Prostate gland (tissue), 2 donors: ENCODE data around the gene PNMT. TPM values are rescaled to one million over a fixed set of nuclear protein-coding genes. Genes with fewer than 3 reads are reported as not detected.
A peak's percentile ranks its signal among the peaks of the same experiment; 100 is the strongest.

Experiments
- DNase-seq: peaks from one replicate; pipeline ENCODE4 v3.0.0-alpha.2; 2019; ENCODE audit warnings: low spot score
- H3K27ac ChIP-seq, 2 donors: fragments of 200-600 bp; sonication (generic); 2 replicates each; pipeline ENCODE4 v1.5.1; 2017 to 2019
- H3K27me3 ChIP-seq: fragments of 200-600 bp; sonication (generic); replicated peaks from 2 replicates; pipeline ENCODE4 v1.5.1; 2019; ENCODE audit not compliant: insufficient read depth
- H3K36me3 ChIP-seq, 2 donors: fragments of 200-600 bp; sonication (generic); 1 replicate in 1 of 2; 2 replicates in 1 of 2; pipeline versions ENCODE4 v1.5.1 to v1.8.1; 2017 to 2019
- H3K4me1 ChIP-seq: fragments of 200-600 bp; sonication (generic); replicated peaks from 2 replicates; pipeline ENCODE4 v1.5.1; 2019
- H3K4me3 ChIP-seq, 2 donors: fragments of 200-600 bp; sonication (generic); 2 replicates each; pipeline ENCODE4 v1.5.1; 2017 to 2019
- H3K9me3 ChIP-seq: fragments of 200-600 bp; sonication (generic); 2 replicates; pipeline ENCODE4 v1.5.1; 2017
- CTCF ChIP-seq, 4 experiments: fragments of 200-600 bp in 2 of 4; fragments of 450-650 bp in 2 of 4; sonication (generic) in 2 of 4; IDR thresholded peaks; 1 replicate in 3 of 4; 2 replicates in 1 of 4; pipeline ENCODE4 v1.5.1; 2016 to 2019; ENCODE audit warnings: antibody characterized with exemption in 4 of 4, mild to moderate bottlenecking in 2 of 4, moderate library complexity in 2 of 4
- POLR2A ChIP-seq: fragments of 450-650 bp; IDR thresholded peaks from one replicate; pipeline ENCODE4 v1.6.1; 2016; ENCODE audit warnings: antibody characterized with exemption, mild to moderate bottlenecking
- POLR2AphosphoS5 ChIP-seq: sonication (generic); formaldehyde crosslinking; IDR thresholded peaks from one replicate; pipeline ENCODE4 v1.6.1; 2017; ENCODE audit warnings: antibody characterized with exemption
- WGBS: methylation state at CpG from one replicate; pipeline ENCODE4 v1.1.5; 2018; 5-methylcytosine and 5-hydroxymethylcytosine counted together
- intact Hi-C: fragments of 100-400 bp; cut with DNase I; formaldehyde crosslinking; loops from one replicate; pipeline ENCODE4 v1.14.2; 2022
- total RNA-seq, 2 donors: library from RNA; depleted of rRNA; stranded (reverse); fragments of >200 nt; gene quantifications; one replicate each; pipeline ENCODE4 v1.1.0, GENCODE V29; 2016

The PNMT gene
- total RNA-seq, 2 donors from 2014 or later, result 2.7 to 5.8 TPM

DNA sequence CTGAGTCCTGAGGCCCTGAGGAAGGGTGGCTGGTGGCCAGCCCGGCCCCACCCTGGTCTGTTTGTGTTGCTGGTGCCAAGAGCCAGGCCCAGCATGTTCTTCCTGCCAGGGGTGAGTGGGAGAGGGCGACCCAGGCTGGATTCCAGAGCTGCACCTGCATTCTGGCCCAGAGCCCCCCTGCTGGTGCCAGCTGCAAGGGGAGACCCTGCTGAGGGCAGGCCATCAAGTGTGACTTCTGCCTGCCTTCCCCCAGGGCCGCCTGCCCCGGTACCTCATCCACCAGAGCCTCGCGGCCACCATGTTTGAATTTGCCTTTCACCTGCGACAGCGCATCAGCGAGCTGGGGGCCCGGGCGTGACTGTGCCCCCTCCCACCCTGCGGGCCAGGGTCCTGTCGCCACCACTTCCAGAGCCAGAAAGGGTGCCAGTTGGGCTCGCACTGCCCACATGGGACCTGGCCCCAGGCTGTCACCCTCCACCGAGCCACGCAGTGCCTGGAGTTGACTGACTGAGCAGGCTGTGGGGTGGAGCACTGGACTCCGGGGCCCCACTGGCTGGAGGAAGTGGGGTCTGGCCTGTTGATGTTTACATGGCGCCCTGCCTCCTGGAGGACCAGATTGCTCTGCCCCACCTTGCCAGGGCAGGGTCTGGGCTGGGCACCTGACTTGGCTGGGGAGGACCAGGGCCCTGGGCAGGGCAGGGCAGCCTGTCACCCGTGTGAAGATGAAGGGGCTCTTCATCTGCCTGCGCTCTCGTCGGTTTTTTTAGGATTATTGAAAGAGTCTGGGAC, 5.5 kb upstream of the PNMT start:
- Histone ChIP-seq H3K27ac (peak overlapping the region; percentile 27 to 29), H3K4me3 (no peak overlapping the region), H3K9me3 (no peaks in the 10 kb centered on the region), H3K27me3 (no peaks in the 10 kb centered on the region), H3K36me3 (no peaks in the 10 kb centered on the region), H3K4me1 (peaks cover 13% of the 10 kb centered on the region)
- 81% methylated on average over 22 of the region's 22 CpGs for WGBS
- no peak for TF ChIP-seq POLR2A
- no peak for TF ChIP-seq POLR2AphosphoS5
- TF ChIP-seq CTCF (IDR thresholded peaks at IDR 0.05), result no peak
- DNase-seq, result peak; percentile 40
- intact Hi-C loops, result no loop called here

DNA sequence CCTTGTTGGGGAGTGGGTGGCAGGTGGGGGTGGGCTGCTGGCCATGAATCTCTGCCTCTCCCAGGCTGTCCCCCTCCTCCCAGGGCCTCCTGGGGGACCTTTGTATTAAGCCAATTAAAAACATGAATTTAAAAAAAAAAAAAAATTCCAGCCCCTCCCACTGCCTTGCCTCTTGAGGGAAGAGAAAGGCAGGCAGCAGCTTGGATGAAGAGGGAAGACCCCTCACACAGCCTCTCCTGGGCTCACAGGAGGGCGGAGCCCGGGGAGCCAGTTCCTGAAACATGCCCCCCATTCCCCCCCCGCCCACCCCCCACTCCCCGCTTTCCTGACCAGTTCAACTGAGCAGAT, 4.9 kb upstream of the PNMT start:
- intact Hi-C loops, result no loop called here
- peak overlapping the region; percentile 27 to 29 for H3K27ac ChIP-seq
- no peaks in the 10 kb centered on the region for H3K27me3 ChIP-seq
- DNase-seq, result no peak
- H3K36me3 ChIP-seq, result no peaks in the 10 kb centered on the region
- 81% methylated on average over 2 of the region's 4 CpGs for WGBS
- no peak overlapping the region for H3K4me3 ChIP-seq
- H3K9me3 ChIP-seq, result no peaks in the 10 kb centered on the region
- TF ChIP-seq CTCF (IDR thresholded peaks at IDR 0.05) (no peak), POLR2A (no peak), POLR2AphosphoS5 (no peak)
- peaks cover 13% of the 10 kb centered on the region for H3K4me1 ChIP-seq

DNA sequence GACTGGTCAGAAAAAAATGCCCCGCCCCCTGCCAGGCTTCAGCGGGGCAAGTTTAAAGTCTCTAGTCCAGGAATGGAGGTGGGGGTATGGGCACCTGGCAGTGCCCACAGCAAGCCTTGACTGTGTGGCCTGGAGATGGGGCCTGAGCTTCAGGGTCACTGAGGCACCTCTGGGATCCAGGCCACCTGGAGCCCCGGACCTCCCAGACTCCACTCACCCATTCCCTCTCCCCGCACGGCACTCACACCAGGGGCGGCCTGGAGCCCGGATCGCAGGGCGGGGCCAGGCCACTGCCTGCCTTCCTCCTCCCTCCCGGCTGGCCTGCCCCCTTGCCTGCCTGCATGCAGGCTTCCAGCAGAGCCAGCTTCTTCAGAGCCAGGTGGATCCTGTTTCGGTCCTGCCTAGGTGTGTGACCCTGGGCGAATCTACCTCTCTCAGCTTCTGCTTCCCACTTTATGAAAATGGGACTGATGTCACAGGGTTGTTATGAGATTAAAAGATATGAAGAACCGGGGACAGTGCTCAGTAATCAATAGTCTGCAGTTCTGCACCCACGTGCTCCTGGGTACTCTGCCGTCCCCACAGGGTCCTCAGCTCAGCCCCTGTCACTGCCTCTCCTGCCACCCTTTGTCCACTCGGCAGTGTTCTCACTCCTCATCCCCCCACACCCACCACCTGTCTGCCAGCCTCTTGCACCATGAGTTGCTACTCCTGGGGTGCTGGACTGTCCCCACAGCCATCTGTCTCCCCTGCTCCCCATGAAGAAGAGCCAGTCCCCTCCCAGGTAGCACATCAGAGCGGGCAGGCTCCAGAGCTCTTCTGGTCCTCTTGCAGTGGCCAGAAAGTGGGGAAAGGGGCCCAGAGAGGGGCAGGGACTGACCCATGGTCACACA, 4.3 kb upstream of the PNMT start:
- H3K4me1 ChIP-seq, result peaks cover 13% of the 10 kb centered on the region
- H3K27ac ChIP-seq, result no peak overlapping the region
- no peak for DNase-seq
- H3K9me3 ChIP-seq, result no peaks in the 10 kb centered on the region
- no peaks in the 10 kb centered on the region for H3K27me3 ChIP-seq
- TF ChIP-seq CTCF (IDR thresholded peaks at IDR 0.05), result no peak
- TF ChIP-seq POLR2AphosphoS5, result no peak
- no peak for TF ChIP-seq POLR2A
- H3K4me3 ChIP-seq, result no peak overlapping the region
- intact Hi-C loops, result no loop called here
- WGBS, result 55% methylated on average over 16 of the region's 17 CpGs
- no peaks in the 10 kb centered on the region for H3K36me3 ChIP-seq

- Histone ChIP-seq H3K9me3 (no peaks in the 10 kb centered on the region), H3K27me3 (no peaks in the 10 kb centered on the region), H3K36me3 (no peaks in the 10 kb centered on the region), H3K4me3 (no peak within 1 kb of the TSS), H3K4me1 (peaks cover 13% of the 10 kb centered on the region), H3K27ac (no peak within 1 kb of the TSS)
- intact Hi-C loops, result no loop called here
- WGBS, result 57% methylated on average over 14 of the region's 15 CpGs
- no peak for DNase-seq
- TF ChIP-seq POLR2A, result no peak
- no peak for TF ChIP-seq CTCF (IDR thresholded peaks at IDR 0.05)
- TF ChIP-seq POLR2AphosphoS5, result no peak
Measured at GRCh38 chr17:39664581-39665561, 3.4 kb upstream of the PNMT start, which contains the start of gene TCAP. Gene TCAP, plus strand, starts transcription at chr17:39665349. Its CDS starts 11 bp downstream, at chr17:39665360.
